K562 (cell line): ENCODE data around the gene SEMA5A. TPM values are rescaled to one million over a fixed set of nuclear protein-coding genes. Genes with fewer than 3 reads are reported as not detected.

ENCODE experiments used
- ATAC-seq: fragments of 200-7000 bp; cut with Tn5 transposase; 3 replicates; pipeline ENCODE4 v1.9.1; 2020; ENCODE audit warnings: moderate library complexity
- BruUV-seq: library from RNA; stranded (reverse); fragments of 400-500 nt; replicated peaks from 2 replicates; lab custom pipeline; 2021; lab: Mats Ljungman, UMichigan
- CTCF ChIA-PET: fragments of 300-600 bp; formaldehyde crosslinking; extraction: SDS; loops from one replicate; lab custom pipeline; 2021; ENCODE audit warnings: low intra/inter-chr PET ratio; lab: Yijun Ruan, JAX
- POLR2A ChIA-PET: fragments of 300-600, 350-650 bp; sonication (Branson Sonifier 250); formaldehyde crosslinking; extraction: SDS; loops from one replicate; lab custom pipeline; 2021; ENCODE audit warnings: antibody characterized with exemption, inconsistent platforms; lab: Yijun Ruan, JAX
- DNase-seq, 4 experiments: peaks; one replicate each; pipeline versions ENCODE4 v3.0.0 to v3.0.0-alpha.2; 2011 to 2018; ENCODE audit warnings: low spot score in 3 of 4, mixed read lengths in 3 of 4; ENCODE audit errors: extremely low read depth in 1 of 4
- FAIRE-seq: peaks from 2 replicates; lab custom pipeline; 2011; peaks lifted over from hg19 to GRCh38; lab: Jason Lieb, UNC
- H2AFZ ChIP-seq: 2 replicates; pipeline ENCODE4 v1.6.0; 2011; ENCODE audit warnings: low read depth, low read length, control low read depth, inconsistent platforms
- H3K27ac ChIP-seq: fragments of 200-600 bp; 3 replicates; pipeline ENCODE4 v1.8.0; 2011; ENCODE audit warnings: low read depth, mild to moderate bottlenecking, control low read depth, inconsistent platforms, low read length, moderate library complexity, mixed read lengths; ENCODE audit errors: extremely low read depth
- H3K27me3 ChIP-seq, 2 experiments: fragments of 300-600 bp in 1 of 2; 2 replicates in 1 of 2; 3 replicates in 1 of 2; pipeline versions ENCODE4 v1.6.0 to v1.8.0; 2011; ENCODE audit warnings: inconsistent platforms in 2 of 2, low read length in 2 of 2, mild to moderate bottlenecking in 1 of 2, mixed read lengths in 1 of 2, moderate library complexity in 1 of 2; ENCODE audit not compliant: control insufficient read depth in 2 of 2, insufficient read depth in 2 of 2
- H3K36me3 ChIP-seq: fragments of 300-600 bp; 3 replicates; pipeline ENCODE4 v1.8.0; 2011; ENCODE audit warnings: mild to moderate bottlenecking, low read length, inconsistent platforms; ENCODE audit not compliant: control insufficient read depth, insufficient read depth
- H3K4me1 ChIP-seq, 2 experiments: fragments of 200-600 bp in 1 of 2; replicated peaks in 1 of 2; 2 replicates in 1 of 2; 3 replicates in 1 of 2; pipeline versions ENCODE4 v1.5.1 to v1.8.0; 2011; ENCODE audit warnings: inconsistent platforms in 2 of 2, low read length in 2 of 2, mild to moderate bottlenecking in 1 of 2, mixed read lengths in 1 of 2, moderate library complexity in 1 of 2; ENCODE audit not compliant: control insufficient read depth in 2 of 2, insufficient read depth in 2 of 2
- H3K4me2 ChIP-seq: 2 replicates; pipeline ENCODE4 v1.6.1; 2011; ENCODE audit warnings: low read length, control low read depth, inconsistent platforms, mixed read lengths; ENCODE audit not compliant: insufficient read depth
- H3K4me3 ChIP-seq: fragments of 200-600 bp; sonication (generic), shearing (Covaris generic); 2 replicates; pipeline ENCODE4 v1.5.1; 2016; ENCODE audit warnings: control low read depth, inconsistent platforms
- H3K79me2 ChIP-seq: fragments of 200-600 bp; 3 replicates; pipeline ENCODE4 v1.8.0; 2011; ENCODE audit warnings: low read length, inconsistent platforms; ENCODE audit not compliant: control insufficient read depth, insufficient read depth
- H3K9ac ChIP-seq, 2 experiments: 2 replicates each; pipeline versions ENCODE4 v1.6.0 to v1.6.1; 2011; ENCODE audit warnings: low read depth in 2 of 2, low read length in 2 of 2, control low read depth in 1 of 2, inconsistent platforms in 1 of 2, mild to moderate bottlenecking in 1 of 2, mixed read lengths in 1 of 2; ENCODE audit not compliant: insufficient read depth in 1 of 2
- H3K9me1 ChIP-seq: one replicate; pipeline ENCODE4 v1.6.0; 2011; ENCODE audit warnings: inconsistent platforms, mild to moderate bottlenecking, low read length, moderate library complexity; ENCODE audit not compliant: control insufficient read depth, insufficient read depth
- H3K9me3 ChIP-seq: replicated peaks from 2 replicates; pipeline ENCODE4 v1.5.1; 2011; ENCODE audit warnings: low read depth, low read length, inconsistent platforms; ENCODE audit not compliant: control insufficient read depth, insufficient read depth
- H4K20me1 ChIP-seq: replicated peaks from 2 replicates; pipeline ENCODE4 v1.6.1; 2011; ENCODE audit warnings: low read length, inconsistent platforms, mixed read lengths; ENCODE audit not compliant: control insufficient read depth, insufficient read depth
- GATAD2B ChIP-seq: fragments of 450-650 bp; IDR thresholded peaks from 2 replicates; pipeline ENCODE4 v1.6.1; 2017; ENCODE audit warnings: mild to moderate bottlenecking, borderline replicate concordance
- GTF2F1 ChIP-seq: IDR thresholded peaks from 2 replicates; pipeline ENCODE4 v1.6.1; 2011; ENCODE audit warnings: low read depth, low read length, improper control_type of control experiment
- HLTF ChIP-seq: fragments of 450-650 bp; IDR thresholded peaks from 2 replicates; pipeline ENCODE4 v1.6.1; 2016
- HNRNPUL1 ChIP-seq: fragments of 200-400 bp; formaldehyde crosslinking; IDR thresholded peaks from 2 replicates; pipeline ENCODE4 v1.6.1; 2017; ENCODE audit warnings: low read length
- MECOM ChIP-seq: fragments of 250-450 bp; sonication (Bioruptor Pico); IDR thresholded peaks from 2 replicates; pipeline ENCODE4 v1.8.0; 2022; ENCODE audit warnings: inconsistent platforms
- MIER1 ChIP-seq: fragments of 450-650 bp; IDR thresholded peaks from 2 replicates; pipeline ENCODE4 v1.6.1; 2016; ENCODE audit warnings: antibody characterized with exemption, mild to moderate bottlenecking, low read depth
- RCOR1 ChIP-seq, 2 experiments: IDR thresholded peaks; 2 replicates each; pipeline ENCODE4 v1.6.1; 2012; ENCODE audit warnings: low read depth in 2 of 2, low read length in 2 of 2, borderline replicate concordance in 1 of 2, improper control_type of control experiment in 1 of 2
- TRIM28 ChIP-seq: fragments of 450-650 bp; IDR thresholded peaks from 2 replicates; pipeline ENCODE4 v1.6.1; 2017
- U2AF2 ChIP-seq: fragments of 200-400 bp; formaldehyde crosslinking; optimal IDR thresholded peaks from 2 replicates; pipeline ENCODE3; 2017; ENCODE audit warnings: low read depth, mild to moderate bottlenecking, low read length
- ZFP30 ChIP-seq: fragments of 250-450 bp; sonication (Bioruptor Pico); IDR thresholded peaks from 2 replicates; pipeline ENCODE4 v1.8.0; 2022; ENCODE audit warnings: moderate library complexity, mild to moderate bottlenecking, inconsistent platforms, borderline replicate concordance
- ZNF165 ChIP-seq: fragments of 250-450 bp; sonication (Bioruptor Pico); IDR thresholded peaks from 2 replicates; pipeline ENCODE4 v1.4.0; 2020; ENCODE audit warnings: borderline replicate concordance
- ZNF561 ChIP-seq: fragments of 450-650 bp; formaldehyde crosslinking; conservative IDR thresholded peaks from 2 replicates; pipeline ENCODE4 v1.4.0; 2020; ENCODE audit warnings: mild to moderate bottlenecking, moderate library complexity
- ZNF696 ChIP-seq: fragments of 250-450 bp; sonication (Bioruptor Pico); conservative IDR thresholded peaks from 2 replicates; pipeline ENCODE4 v1.4.0; 2020; ENCODE audit warnings: mild to moderate bottlenecking, moderate library complexity
- WGBS: fragments of 100-300 bp; shearing (Covaris generic); methylation state at CpG from one replicate; pipeline ENCODE4 v1.1.6; 2016; ENCODE audit warnings: low coverage, mixed read lengths; ENCODE audit not compliant: insufficient coverage; ENCODE audit errors: missing lambda C conversion rate; 5-methylcytosine and 5-hydroxymethylcytosine counted together
- in situ Hi-C: fragments of 300-500 bp; cut with MboI; formaldehyde crosslinking; loops from 4 replicates; pipeline ENCODE4 v1.15.0; 2018; ENCODE audit warnings: inconsistent platforms, mixed read lengths
- intact Hi-C: fragments of 100-400 bp; cut with micrococcal nuclease; formaldehyde crosslinking; loops from 2 replicates; pipeline ENCODE4 v1.14.2; 2022
- polyA plus RNA-seq, 8 experiments: library from polyadenylated mRNA; depleted of rRNA in 4 of 8; stranded (reverse) in 5 of 8; unstranded in 3 of 8; fragments of >200 nt; fragmentation: Nextera tagmentation in 2 of 8; fragmentation: Illumina TruSeq in 1 of 8; extraction: Ambion mirVana in 2 of 8; extraction: Trizol in 1 of 8; gene quantifications; 2 replicates each; pipeline versions ENCODE4 v1.2.1 to v1.2.3, GENCODE V29; 2011 to 2014; ENCODE audit warnings: inconsistent platforms in 1 of 8, missing spikeins in 1 of 8
- total RNA-seq, 7 experiments: library from RNA; depleted of rRNA in 6 of 7; stranded (reverse); fragments of >200 nt in 6 of 7; fragmentation: Illumina TruSeq in 2 of 7; extraction: Trizol in 2 of 7; gene quantifications; 2 replicates each; pipeline versions ENCODE4 v1.2.1 to v1.2.3, GENCODE V29; 2011 to 2021; ENCODE audit warnings: low replicate concordance in 1 of 7
- TF ChIP-seq, protein P1 (sequence below), 2 experiments: fragments of 450-650 bp; IDR thresholded peaks; 2 replicates each; pipeline ENCODE4 v1.6.1; 2016
- TF ChIP-seq, protein P2 (sequence below): fragments of 450-650 bp; formaldehyde crosslinking; conservative IDR thresholded peaks from 2 replicates; pipeline ENCODE4 v1.4.0; 2022; ENCODE audit warnings: mild to moderate bottlenecking, missing genetic modification characterization

The SEMA5A gene
- total and polyA plus RNA-seq, 9 of the 15 experiments (the other 6 are each of a cell fraction or from before 2014, with no cell fraction given) = 0.02 TPM; not detected in 8

DNA sequence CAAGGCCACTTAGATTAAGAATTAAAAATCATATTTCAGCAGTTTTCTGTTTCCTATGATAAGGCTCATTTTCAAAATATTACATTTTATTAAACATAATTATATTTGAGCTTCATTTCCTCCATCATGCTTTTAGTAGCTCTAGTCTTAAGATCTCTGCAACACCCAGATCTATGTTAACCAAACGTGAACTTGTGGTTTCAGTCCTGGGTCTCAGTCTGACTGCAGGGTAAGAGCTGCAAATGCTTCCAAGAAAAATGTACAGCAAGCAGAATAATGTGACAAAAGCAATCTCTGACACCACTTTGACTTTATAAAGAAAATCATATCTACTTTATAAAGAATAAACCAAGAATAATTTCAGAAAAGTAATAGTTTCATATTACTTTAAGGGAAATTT, 512.4 kb downstream of the SEMA5A start:
- intact Hi-C loops = no loop called here
- no peaks in the 10 kb centered on the region for H3K27me3 ChIP-seq
- no peaks in the 10 kb centered on the region for H4K20me1 ChIP-seq
- H2AFZ ChIP-seq = no peak overlapping the region
- DNase-seq (no peak), FAIRE-seq (no peak), ATAC-seq (no peak)
- no peaks in the 10 kb centered on the region for H3K4me1 ChIP-seq
- H3K9me1 ChIP-seq = no peaks in the 10 kb centered on the region
- in situ Hi-C loops = no loop called here
- H3K36me3 ChIP-seq = no peaks in the 10 kb centered on the region
- CTCF ChIA-PET = no interaction called here
- BruUV-seq = no TSS peak
- H3K4me3 ChIP-seq = no peak overlapping the region
- H3K9ac ChIP-seq = no peak overlapping the region
- 0% methylated on average over 1 of the region's 1 CpG for WGBS
- no peak overlapping the region for H3K27ac ChIP-seq
- H3K4me2 ChIP-seq = no peak overlapping the region
- TF ChIP-seq, protein P1, sequence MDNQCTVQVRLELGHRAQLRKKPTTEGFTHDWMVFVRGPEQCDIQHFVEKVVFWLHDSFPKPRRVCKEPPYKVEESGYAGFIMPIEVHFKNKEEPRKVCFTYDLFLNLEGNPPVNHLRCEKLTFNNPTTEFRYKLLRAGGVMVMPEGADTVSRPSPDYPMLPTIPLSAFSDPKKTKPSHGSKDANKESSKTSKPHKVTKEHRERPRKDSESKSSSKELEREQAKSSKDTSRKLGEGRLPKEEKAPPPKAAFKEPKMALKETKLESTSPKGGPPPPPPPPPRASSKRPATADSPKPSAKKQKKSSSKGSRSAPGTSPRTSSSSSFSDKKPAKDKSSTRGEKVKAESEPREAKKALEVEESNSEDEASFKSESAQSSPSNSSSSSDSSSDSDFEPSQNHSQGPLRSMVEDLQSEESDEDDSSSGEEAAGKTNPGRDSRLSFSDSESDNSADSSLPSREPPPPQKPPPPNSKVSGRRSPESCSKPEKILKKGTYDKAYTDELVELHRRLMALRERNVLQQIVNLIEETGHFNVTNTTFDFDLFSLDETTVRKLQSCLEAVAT (IDR thresholded peaks at IDR 0.05) = no peak
- no peak for TF ChIP-seq MIER1
- TF ChIP-seq TRIM28 = no peak
- TF ChIP-seq MECOM (CRISPR knock-in tag) = no peak
- TF ChIP-seq GATAD2B = no peak
- TF ChIP-seq, all 486 proteins: peak for 0
- H3K79me2 ChIP-seq = no peaks in the 10 kb centered on the region
- POLR2A ChIA-PET = no interaction called here
- H3K9me3 ChIP-seq = no peaks in the 10 kb centered on the region

DNA sequence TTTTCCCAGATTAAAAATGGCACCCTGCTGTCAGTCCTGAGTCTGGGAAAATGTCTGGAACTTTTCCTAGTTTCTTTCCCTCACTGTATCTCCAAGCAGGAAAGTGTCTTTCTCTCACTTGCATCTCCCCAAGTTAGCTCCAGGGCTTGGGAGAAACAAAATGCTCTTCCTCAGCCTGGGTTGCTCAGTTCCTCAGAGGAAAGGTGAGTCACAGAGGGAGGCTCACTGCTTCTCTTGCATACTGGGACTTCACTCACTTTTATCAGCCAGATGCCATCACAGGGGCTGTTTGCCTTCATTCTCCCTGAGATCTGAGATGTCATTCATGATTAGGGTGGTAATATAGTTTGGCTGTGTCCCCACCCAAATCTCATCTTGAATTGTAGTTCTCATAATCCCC, 519.9 kb downstream of the SEMA5A start:
- in situ Hi-C loops = no loop called here
- POLR2A ChIA-PET = no interaction called here
- TF ChIP-seq ZNF696 = no peak
- TF ChIP-seq ZFP30 (CRISPR knock-in tag) = no peak
- TF ChIP-seq, protein P2, sequence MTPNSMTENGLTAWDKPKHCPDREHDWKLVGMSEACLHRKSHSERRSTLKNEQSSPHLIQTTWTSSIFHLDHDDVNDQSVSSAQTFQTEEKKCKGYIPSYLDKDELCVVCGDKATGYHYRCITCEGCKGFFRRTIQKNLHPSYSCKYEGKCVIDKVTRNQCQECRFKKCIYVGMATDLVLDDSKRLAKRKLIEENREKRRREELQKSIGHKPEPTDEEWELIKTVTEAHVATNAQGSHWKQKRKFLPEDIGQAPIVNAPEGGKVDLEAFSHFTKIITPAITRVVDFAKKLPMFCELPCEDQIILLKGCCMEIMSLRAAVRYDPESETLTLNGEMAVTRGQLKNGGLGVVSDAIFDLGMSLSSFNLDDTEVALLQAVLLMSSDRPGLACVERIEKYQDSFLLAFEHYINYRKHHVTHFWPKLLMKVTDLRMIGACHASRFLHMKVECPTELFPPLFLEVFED (CRISPR knock-in tag) = no peak
- no peak for TF ChIP-seq GTF2F1
- no peak for TF ChIP-seq U2AF2
- no peak for TF ChIP-seq ZNF165
- TF ChIP-seq HNRNPUL1 = no peak
- TF ChIP-seq HLTF = no peak
- TF ChIP-seq RCOR1 (IDR thresholded peaks at IDR 0.05; ENCODE audit: borderline replicate concordance in 1 of 2, low read depth in 2 of 2, low read length in 2 of 2) = no peak
- no peak for TF ChIP-seq ZNF561

More for the DNA sequence above, 519.9 kb downstream of the SEMA5A start:
- Histone ChIP-seq H3K27ac (no peak overlapping the region), H3K36me3 (no peaks in the 10 kb centered on the region), H4K20me1 (no peaks in the 10 kb centered on the region), H3K27me3 (no peaks in the 10 kb centered on the region), H3K4me3 (no peak overlapping the region), H3K79me2 (no peaks in the 10 kb centered on the region), H3K4me2 (no peak overlapping the region), H3K9me1 (no peaks in the 10 kb centered on the region), H3K9me3 (peaks cover 11% of the 10 kb centered on the region), H3K9ac (no peak overlapping the region), H3K4me1 (no peaks in the 10 kb centered on the region), H2AFZ (no peak overlapping the region)
- intact Hi-C loops = no loop called here
- no peak for FAIRE-seq
- ATAC-seq = no peak
- CTCF ChIA-PET = no interaction called here
- no TSS peak for BruUV-seq
- DNase-seq = no peak
